NCI-H1048 (cell line): ENCODE data around the gene IFIT2.
"Not testable (repeated sequence)": the region's sequence is repeated elsewhere in the genome, so short reads cannot be mapped to it uniquely, and the experiment has no call there.

Source experiments
- DNase-seq: peaks from one replicate; lab custom pipeline; 2025; lab: John Stamatoyannopoulos, UW

Gene IFIT2, protein sequence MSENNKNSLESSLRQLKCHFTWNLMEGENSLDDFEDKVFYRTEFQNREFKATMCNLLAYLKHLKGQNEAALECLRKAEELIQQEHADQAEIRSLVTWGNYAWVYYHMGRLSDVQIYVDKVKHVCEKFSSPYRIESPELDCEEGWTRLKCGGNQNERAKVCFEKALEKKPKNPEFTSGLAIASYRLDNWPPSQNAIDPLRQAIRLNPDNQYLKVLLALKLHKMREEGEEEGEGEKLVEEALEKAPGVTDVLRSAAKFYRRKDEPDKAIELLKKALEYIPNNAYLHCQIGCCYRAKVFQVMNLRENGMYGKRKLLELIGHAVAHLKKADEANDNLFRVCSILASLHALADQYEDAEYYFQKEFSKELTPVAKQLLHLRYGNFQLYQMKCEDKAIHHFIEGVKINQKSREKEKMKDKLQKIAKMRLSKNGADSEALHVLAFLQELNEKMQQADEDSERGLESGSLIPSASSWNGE

DNA sequence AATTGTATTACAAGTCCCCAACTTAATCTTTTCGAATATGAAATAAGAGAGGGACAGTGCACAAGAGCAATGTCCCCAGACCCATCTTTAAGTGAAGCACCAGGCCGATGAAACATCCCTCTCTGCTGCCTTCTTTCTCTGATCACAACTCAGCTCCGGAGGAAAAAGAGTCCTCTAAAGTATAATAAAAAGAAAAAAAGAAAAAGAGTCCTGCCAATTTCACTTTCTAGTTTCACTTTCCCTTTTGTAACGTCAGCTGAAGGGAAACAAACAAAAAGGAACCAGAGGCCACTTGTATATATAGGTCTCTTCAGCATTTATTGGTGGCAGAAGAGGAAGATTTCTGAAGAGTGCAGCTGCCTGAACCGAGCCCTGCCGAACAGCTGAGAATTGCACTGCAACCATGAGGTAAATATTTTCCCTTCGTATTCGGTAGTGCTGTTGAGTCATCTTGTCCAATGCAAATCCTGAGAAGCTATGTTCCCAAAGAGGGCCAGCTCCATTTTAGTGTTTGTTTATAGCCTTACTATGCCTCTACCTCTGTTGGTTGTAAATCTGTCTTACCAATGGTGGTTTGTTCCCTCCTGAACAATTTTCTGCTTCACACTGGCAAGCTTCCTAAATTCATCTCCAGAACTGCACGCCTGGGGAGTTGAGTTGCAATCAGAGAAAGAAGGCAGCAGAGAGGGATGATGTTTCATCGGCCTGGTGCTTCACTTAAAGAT lies at the start of gene IFIT2:
IFIT2 (plus strand) TSS at position 326 of the 725 bp plus-strand sequence; CDS start at position 404, 78 bp downstream.
- DNase-seq: no peak

DNA sequence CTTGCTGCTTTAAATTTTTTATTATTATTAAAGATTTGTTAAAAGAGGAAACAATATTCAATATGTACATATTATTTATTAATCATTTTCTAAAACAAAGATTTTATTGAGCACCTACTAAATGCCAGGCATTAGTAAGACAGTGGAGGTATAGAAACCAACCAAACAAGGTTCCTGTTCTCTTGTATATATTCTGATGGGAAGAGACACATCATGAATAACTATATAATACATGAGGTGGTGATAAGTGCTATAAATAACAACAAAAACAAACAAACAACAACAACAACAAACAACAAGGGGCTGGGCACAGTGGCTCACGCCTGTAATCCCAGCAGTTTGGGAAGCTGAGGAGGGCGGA lies 49.6 kb upstream of the IFIT2 start:
- DNase-seq: no peak

DNA sequence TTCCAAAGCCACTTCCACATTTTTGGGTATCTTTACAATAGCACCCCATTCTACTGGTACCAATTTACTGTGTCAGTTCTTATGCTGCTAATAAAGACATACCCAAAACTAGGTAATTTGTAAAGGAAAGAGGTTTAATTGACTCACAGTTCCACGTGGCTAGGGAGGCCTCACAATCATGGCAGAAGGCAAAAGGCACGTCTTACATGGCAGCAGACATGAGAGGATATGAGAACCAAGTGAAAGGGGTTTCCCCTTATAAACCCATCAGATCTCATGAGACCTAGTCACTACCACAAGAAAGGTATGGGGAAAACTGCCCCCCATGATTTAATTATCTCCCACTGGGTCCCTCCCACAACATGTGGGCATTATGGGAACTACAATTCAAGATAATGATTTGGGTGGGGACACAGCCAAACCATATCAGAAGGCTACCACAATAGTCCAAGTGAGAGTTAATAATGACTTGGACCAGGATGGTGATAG lies 46.7 kb upstream of the IFIT2 start:
- not testable (repeated sequence) for DNase-seq

DNA sequence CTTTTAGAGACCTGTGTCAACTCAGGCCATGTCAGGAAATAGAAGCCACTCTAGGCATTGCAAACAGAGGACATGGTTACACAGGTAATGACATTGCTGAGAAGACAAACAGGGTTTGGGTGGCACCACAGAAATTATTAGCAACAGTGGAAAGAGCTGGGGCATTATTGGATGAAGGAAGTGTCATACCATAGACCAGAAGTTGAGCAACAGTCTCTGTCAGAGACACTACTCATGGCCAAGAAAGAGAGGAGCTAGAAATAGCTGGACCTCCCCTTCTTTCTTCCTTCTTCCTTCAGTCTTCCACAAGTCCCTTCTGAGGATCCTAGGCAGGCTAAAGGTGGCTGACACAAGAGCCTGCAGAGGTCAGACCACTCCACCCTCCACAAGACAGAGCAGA lies 46.1 kb upstream of the IFIT2 start:
- no peak for DNase-seq

DNA sequence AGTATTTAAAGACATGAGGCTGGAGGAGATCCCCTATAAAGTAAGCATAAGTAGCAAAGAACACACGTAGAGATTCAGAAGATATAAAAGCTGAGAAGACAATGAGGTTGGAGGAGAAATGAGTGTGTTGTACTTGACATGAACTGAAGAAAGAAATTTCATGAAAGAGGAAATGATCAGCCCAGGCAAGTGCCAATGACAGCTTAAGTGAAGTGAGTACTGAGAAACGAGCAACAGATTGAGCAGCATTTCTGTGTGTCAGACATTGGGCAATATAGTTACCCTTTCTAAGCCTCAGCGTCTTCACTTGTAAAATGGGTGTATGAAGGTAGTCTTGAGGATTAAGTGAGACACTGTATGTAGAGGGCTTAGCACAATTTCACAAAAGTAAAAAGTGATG lies 45.5 kb upstream of the IFIT2 start:
- DNase-seq: no peak

DNA sequence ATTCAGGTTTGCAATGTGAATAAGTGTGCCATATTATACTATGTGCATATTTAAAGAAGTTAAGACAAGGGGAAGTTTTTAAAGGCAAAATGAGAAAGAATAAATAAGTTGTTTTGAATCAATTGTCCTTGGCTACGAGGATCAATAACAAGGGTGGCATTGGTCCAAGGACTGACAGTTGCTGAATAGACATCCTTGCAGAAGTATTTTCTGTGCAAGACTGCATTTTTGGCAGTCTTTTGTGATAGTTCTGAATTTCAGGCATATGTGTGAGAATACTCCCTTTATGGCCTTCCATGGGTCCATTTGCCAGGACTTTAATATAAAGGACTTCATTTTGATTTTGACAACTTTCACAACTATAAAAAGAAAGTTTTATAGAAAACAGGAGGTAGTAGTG lies 44.9 kb upstream of the IFIT2 start:
- no peak for DNase-seq

DNA sequence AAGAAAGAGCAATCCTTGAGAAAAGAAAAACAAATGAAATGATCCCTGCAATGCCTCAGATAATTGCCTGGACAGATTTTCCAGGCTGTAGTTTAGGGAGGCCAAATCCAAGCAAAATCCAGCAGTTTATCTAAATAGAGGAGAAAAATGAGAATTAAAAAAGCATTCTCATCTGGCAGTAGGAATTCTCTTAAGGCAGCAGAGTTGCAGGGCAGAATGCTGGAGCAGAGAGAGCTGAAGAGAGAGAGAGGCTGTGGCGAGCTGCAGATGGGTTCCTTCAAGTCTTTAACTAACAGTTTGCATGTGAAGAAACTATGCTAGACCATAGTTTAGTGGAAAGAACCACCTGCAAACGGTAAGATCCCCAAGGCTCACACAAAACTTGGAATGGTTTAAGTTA lies 44.3 kb upstream of the IFIT2 start:
- no peak for DNase-seq

DNA sequence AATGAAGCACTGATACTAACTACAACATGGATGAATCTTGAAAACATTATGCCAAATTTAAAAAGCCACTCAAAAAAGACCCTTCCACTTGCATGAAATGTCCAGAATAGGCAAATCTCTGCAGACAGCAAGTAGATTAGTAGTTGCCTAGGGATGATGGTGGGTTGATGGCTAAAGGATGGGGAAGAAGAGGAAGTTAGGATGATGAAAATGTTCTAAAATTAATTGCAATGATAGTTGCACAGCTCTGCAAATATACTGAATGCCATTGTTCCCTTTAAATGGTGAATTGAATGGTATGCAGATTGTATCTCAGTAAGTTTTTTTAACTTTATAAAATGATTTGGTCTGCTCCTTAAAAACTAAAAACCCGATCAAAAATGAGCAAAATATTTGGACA lies 43.0 kb upstream of the IFIT2 start:
- no peak for DNase-seq

DNA sequence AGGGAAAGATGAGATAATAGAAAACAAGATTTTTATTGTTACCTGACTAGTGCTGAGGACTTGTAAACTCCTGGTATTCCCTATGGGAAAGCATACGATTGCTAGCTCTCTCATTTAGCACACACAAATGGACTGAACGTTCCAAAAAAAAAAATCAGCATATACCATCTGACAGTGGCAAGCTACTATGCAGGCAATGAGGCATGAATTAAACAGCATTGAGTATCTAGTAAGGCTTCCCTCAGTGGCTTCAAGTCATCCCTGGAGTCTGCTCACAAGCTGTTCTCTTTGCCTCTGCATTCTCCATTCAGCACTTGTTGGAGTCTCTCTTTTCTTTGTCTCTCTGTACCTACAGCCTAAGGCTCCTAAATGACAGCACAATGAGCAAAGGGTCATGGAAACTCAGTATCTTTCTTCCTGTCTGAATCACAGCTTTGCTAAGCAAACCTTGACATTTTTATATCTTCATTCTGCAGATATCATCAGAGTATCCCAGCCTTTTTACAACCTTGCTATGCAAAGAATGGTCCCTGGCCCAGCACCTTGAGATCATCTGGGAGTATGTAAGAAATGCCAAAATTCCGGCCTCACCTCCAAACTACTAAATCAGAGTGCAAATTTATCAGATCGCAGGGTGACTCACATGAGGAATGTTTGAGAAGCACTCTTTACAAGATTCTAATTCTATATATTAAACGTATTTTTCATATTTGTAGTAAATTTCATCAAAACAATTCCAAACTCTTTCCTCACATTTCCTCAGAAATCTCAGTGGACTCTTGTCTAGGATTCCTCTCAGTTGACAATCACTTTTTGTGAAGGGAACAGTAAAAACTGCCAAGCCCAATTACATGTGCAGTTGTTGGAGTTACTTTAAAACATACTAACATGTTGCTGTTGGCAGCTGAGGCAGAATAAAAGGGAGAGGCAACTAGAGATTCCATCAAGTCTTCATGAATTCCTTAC lies 39.5 kb upstream of the IFIT2 start:
- no peak for DNase-seq

DNA sequence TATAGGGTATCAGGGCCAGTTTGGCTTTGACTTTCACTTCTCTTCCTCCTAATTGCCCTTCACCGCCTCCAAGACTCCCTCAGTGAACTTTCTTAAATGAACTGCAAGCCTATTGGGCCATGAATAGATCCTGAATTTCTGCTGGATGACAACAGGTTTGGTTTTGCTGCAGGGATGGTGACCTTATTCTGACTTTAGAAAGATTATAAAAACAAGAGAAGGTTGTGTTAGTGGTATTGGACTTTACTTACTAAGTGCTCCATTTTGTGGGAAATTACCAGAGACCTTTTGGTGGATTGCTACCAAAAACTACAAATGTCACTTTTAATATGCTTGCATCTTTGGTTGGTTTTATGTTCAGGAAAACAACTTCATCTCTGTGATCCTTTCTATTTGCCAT lies 38.8 kb upstream of the IFIT2 start:
- DNase-seq: no peak

DNA sequence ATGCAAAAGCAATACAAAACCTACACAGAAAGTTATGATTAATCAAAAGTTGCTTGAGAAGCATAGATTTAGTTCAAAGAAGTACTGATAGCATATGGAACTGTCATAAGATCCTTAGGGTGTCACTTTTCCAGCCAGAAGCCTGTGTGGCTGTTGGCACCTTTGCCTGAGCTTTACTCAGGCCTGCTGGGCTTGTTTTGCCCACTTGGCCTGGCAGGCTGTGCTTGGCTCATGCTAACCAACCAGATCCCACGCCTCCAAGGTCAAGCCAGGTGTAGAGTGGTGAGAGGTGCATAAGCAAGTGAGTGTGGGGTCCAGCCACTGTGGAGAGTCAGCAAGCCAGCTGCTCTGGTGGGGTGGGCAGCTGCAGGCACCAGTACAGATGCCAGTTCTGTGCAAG lies 38.3 kb upstream of the IFIT2 start:
- DNase-seq: no peak

DNA sequence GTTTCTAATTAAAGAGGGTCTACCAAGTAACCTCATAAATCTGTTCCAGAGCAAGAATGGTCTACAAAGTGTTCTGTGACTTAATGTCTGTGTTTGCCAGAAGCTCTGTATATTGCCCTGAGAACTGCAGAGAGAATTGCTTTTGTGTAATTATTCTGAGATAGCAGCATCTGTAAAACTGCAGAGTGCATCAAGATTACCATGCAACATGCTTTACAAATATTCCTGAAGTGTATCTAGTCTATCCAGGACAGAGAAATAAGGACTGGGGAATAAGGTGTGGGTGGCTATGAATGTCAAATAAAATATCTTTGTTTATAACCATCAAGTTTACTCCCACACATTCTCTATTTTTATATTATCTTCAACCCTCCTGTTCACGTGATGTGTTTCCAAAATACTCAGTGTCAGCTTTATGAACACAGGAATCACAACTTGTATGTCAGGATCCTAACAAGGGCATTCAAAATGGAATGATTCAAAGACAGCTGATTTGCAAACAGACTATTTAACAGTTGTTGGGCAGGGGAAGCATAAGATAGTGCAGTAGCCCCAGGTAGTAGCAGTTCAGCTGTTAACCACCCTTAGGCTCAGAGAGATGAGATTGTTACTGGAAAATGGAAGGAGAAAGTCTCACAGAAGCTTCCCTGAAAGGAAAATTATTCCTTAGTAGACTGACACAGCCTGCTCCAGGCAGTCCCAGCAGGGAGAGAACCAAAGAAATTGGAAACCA lies 35.0 kb upstream of the IFIT2 start:
- no peak for DNase-seq

DNA sequence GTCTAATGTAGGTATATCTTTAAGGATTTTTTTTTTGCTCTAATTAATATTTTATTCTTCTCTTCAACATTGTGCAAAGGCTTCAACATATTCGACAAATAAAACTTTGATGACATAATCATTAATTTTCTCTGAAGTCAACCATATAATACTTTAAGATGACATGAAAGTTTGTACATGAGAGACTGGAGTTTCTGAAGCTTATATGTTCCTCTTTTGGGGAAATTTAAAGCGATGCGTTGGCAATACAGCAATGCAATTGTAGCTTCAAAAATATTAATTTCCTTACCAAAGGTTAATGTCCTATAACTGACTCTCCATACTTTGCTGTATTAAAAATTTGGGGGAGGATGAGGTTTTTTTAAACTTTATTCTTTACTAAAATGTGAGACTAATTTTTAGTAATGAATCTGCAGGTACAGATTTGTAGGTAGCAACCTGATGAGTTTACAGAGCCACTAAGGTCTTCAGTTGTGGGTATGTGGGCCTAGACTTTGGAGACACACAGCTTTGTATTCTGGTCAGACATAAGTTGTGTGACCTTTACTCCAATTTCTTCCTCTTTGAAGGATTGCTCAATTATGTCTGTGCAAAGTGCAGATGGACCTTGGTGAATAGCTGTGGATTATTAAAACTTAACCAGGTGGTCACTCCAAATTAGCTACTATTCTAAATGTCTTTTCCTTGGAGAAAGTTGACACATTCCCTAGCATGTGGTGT lies 32.3 kb upstream of the IFIT2 start:
- DNase-seq: no peak

DNA sequence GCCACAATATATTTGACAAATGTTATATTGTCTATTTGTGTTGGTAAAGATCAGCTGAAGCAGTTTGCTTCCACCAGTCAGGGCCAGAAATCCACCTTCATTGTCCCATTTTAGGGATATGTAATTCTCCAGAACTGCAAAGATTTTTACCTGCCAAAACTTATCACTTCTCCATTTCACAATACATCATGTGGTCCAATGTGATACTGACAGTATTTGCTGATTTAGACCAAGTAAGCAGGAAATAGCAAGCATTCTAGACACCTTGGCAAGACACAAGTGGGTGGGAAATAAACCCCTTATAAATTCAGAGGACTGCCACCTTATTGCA lies 31.7 kb upstream of the IFIT2 start:
- no peak for DNase-seq

DNA sequence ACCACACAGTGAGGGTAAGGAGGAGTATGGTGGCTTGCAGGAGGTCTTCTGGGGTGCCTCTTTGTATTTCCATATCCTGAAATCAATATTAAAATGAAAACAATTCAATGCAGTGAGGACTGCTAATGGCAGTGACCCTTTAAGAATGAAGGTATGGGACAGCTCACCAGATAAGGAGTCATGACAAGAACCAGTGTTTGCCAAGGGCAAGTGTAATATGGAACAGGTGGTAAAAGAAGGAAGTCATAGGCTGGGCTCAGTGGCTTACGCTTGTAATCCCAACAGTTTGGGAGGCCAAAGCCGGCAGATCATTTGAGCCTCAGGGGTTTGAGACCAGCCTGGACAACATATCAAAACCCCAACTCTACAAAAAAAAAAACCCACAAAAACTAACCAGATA lies 30.3 kb upstream of the IFIT2 start:
- DNase-seq: no peak

DNA sequence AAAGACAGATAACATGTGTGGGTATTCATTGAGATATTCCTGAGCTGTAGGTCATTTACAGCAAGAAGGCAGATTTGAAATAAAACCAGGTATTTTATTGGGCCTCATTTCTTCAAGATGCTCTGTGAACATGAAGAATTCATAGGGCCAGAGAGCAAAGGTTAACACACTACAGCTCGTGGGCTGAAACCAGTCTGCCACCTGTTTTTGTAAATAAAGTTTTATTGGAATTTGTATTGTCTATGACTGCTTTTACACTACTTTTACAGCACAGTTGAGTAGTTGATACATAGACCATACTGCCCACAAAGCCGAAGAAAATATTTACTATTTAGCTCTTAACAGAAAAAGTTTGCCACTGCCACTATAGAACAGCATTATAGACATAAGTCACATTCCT lies 28.2 kb upstream of the IFIT2 start:
- no peak for DNase-seq

DNA sequence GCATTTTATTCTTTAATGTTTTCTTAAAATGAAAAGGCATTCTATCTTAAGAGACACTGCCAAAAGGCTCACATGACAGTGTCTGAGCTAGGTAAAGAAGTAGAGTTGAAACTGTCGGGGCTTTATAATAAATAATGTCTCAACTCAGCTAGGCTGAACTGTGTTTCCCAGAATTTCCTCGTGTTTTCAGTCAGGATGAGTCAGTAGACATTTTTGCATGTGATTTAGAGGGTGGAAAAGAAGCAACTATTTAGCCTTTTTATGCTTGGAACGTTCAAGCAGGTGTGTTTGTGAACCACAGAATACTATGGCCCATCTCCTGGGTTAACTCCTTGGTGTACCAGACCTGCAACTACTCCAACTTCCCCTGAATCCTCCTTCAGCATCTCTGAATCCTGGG lies 26.9 kb upstream of the IFIT2 start:
- no peak for DNase-seq

DNA sequence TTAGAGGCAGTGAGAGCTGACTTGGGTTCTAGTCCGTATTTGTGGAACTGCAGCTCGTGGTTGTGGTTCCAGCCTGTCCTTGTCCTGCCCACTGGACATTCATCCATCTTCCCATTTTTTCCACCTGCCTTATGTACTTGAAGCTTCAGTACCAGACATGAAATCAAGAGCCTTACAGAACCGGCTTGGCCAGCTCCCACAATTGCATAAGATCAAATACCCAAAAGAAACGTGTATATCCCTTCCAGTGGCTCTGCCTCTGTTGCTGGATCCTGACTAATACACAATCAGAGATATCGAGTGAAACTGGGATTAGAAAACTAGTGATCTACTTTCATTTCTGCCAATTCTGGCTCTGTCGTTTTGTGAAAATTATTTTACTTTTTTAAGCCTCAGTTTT lies 26.5 kb upstream of the IFIT2 start:
- no peak for DNase-seq

DNA sequence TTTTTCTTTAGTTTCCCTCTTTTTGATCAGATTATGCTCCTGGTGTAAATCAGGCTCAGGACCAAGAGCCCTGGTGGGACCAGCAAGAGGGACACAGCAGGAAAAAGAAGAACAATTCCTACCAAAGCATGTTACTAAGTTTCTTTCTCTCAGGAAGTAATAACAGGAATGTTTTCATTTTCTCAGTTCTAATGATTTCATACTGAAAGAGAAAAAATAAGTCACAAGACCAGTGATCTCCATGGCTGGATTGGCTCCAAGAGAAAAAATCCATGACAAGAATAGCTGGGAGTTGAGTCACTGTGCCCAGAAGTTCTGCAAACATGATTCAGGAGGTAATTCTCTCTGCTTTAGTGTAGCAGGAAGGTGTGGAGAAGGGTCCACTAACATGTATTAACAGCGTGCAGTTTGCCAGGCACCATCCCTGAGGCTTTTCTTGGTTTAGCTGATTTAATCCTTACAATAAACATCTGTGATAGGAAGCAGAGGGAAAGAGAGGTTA lies 23.8 kb upstream of the IFIT2 start:
- DNase-seq: no peak

DNA sequence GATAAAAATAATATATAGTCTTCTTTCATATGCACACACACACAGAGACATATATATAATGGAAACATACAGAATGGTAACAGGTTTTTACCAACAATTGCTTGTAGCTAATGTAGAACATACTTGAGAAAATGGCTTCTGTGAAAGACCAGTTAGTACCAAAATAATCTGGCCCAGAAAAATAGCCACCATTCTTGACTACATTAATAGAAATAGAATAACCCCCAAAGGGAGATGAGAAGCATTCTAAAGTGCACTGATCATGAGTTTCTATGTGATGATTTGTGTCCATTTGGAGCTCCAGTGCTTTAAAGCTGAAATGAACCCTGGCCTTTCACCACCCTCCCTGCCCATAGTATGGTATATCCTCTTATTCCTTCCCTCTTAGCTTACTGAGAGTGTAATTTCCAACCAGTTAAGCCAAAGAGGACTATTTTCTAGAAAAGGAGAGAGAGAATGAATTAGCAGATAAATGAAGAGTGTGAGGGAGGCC lies 22.9 kb upstream of the IFIT2 start:
- no peak for DNase-seq

DNA sequence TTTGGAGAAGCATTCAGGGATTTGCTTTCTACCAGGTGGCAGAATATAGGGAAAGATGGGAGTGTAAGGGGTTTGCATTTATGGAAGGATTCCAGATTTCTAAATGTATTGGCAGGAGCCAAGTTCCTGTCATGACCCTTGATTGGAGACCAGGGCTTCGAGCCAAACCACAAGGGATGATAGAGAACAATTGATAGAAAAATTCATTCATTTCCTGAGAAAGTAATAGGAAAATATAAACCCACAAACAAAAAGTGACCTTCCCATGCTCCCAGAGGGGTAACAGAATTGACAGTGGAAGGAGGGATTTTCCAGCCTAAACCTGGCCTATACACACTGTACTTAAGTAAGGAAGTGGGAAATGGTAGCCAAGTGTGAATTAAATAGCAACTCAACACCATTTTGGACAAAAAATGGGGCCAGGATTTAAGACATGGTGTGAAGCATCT lies 22.4 kb upstream of the IFIT2 start:
- DNase-seq: no peak
